ENCODE results near the gene PDE7B. TPM values are rescaled to one million over a fixed set of nuclear protein-coding genes. Genes with fewer than 3 reads are reported as not detected.

PDE7B gene
- total and polyA plus RNA-seq, 2 donors from 2014 or later: 4.6 to 15.4 TPM

GRCh38 chr6:135888818-135889217 is 37.3 kb downstream of the PDE7B start:
- intact Hi-C loops (cut with DNase I): no loop called here

GRCh38 chr6:135890876-135891275 is 39.4 kb downstream of the PDE7B start:
- FAIRE-seq: no peak
- DNase-seq: no peak

More at GRCh38 chr6:135888818-135889217, 37.3 kb downstream of the PDE7B start:
- no peak overlapping the region for H3K9ac ChIP-seq (ENCODE audit: low read length in 3 of 3)
- no peaks in the 10 kb centered on the region for H3K36me3 ChIP-seq (ENCODE audit: control insufficient read depth in 2 of 3, insufficient read depth in 3 of 3, low read length in 3 of 3)
- no peaks in the 10 kb centered on the region for H3K9me3 ChIP-seq (ENCODE audit: control insufficient read depth in 2 of 3, insufficient read depth in 1 of 3, low read length in 3 of 3)
- H3K4me1 ChIP-seq (ENCODE audit: control insufficient read depth in 2 of 3, insufficient read depth in 2 of 3, low read depth in 1 of 3, low read length in 3 of 3): no peaks in the 10 kb centered on the region
- TF ChIP-seq CTCF (IDR thresholded peaks at IDR 0.05; ENCODE audit: borderline replicate concordance, extremely low read depth, insufficient read depth): no peak
- no peaks in the 10 kb centered on the region for H3K27me3 ChIP-seq (ENCODE audit: control insufficient read depth, insufficient read depth, low read length)
- no peak overlapping the region for H3K4me3 ChIP-seq (ENCODE audit: low read length in 3 of 3)
- no peak overlapping the region for H3K27ac ChIP-seq (ENCODE audit: low read depth in 2 of 2, low read length in 2 of 2)
- DNase-seq: no peak
- FAIRE-seq: no peak

GRCh38 chr6:135891710-135892109 is 40.2 kb downstream of the PDE7B start:
- intact Hi-C loops (cut with DNase I): no loop called here
- no peak overlapping the region for H3K27ac ChIP-seq (ENCODE audit: low read depth in 2 of 2, low read length in 2 of 2)
- H3K9ac ChIP-seq (ENCODE audit: low read length in 3 of 3): no peak overlapping the region
- TF ChIP-seq CTCF (IDR thresholded peaks at IDR 0.05; ENCODE audit: borderline replicate concordance, extremely low read depth, insufficient read depth): no peak
- no peaks in the 10 kb centered on the region for H3K27me3 ChIP-seq (ENCODE audit: control insufficient read depth, insufficient read depth, low read length)
- H3K4me3 ChIP-seq (ENCODE audit: low read length in 3 of 3): no peak overlapping the region
- no peaks in the 10 kb centered on the region for H3K36me3 ChIP-seq (ENCODE audit: control insufficient read depth in 2 of 3, insufficient read depth in 3 of 3, low read length in 3 of 3)
- FAIRE-seq (no peak), DNase-seq (no peak)
- H3K4me1 ChIP-seq (ENCODE audit: control insufficient read depth in 2 of 3, insufficient read depth in 2 of 3, low read depth in 1 of 3, low read length in 3 of 3): no peaks in the 10 kb centered on the region
- no peaks in the 10 kb centered on the region for H3K9me3 ChIP-seq (ENCODE audit: control insufficient read depth in 2 of 3, insufficient read depth in 1 of 3, low read length in 3 of 3)

More at GRCh38 chr6:135890876-135891275, 39.4 kb downstream of the PDE7B start:
- Histone ChIP-seq H3K27me3 (ENCODE audit: control insufficient read depth, insufficient read depth, low read length) (no peaks in the 10 kb centered on the region), H3K4me3 (ENCODE audit: low read length in 3 of 3) (no peak overlapping the region), H3K9me3 (ENCODE audit: control insufficient read depth in 2 of 3, insufficient read depth in 1 of 3, low read length in 3 of 3) (no peaks in the 10 kb centered on the region), H3K36me3 (ENCODE audit: control insufficient read depth in 2 of 3, insufficient read depth in 3 of 3, low read length in 3 of 3) (no peaks in the 10 kb centered on the region), H3K9ac (ENCODE audit: low read length in 3 of 3) (no peak overlapping the region), H3K4me1 (ENCODE audit: control insufficient read depth in 2 of 3, insufficient read depth in 2 of 3, low read depth in 1 of 3, low read length in 3 of 3) (no peaks in the 10 kb centered on the region), H3K27ac (ENCODE audit: low read depth in 2 of 2, low read length in 2 of 2) (no peak overlapping the region)
- intact Hi-C loops (cut with DNase I): no loop called here
- no peak for TF ChIP-seq CTCF (IDR thresholded peaks at IDR 0.05; ENCODE audit: borderline replicate concordance, extremely low read depth, insufficient read depth)

Measured in kidney (tissue), 14 donors.